Prostate gland (tissue), 2 donors: ENCODE measurements around the gene MRPS30.

Source experiments
- CTCF ChIP-seq, 4 experiments: fragments of 200-600 bp in 2 of 4; fragments of 450-650 bp in 2 of 4; sonication (generic) in 2 of 4; IDR thresholded peaks; 1 replicate in 3 of 4; 2 replicates in 1 of 4; pipeline ENCODE4 v1.5.1; 2016 to 2019; ENCODE audit warnings: antibody characterized with exemption in 4 of 4, mild to moderate bottlenecking in 2 of 4, moderate library complexity in 2 of 4
- POLR2A ChIP-seq: fragments of 450-650 bp; IDR thresholded peaks from one replicate; pipeline ENCODE4 v1.6.1; 2016; ENCODE audit warnings: antibody characterized with exemption, mild to moderate bottlenecking

GRCh38 chr5:44844744-44845143 is 36.0 kb downstream of the MRPS30 start:
- TF ChIP-seq POLR2A = no peak
- TF ChIP-seq CTCF (IDR thresholded peaks at IDR 0.05) = no peak
